Aorta (tissue), 5 donors: ENCODE results near the gene COL19A1. TPM values are rescaled to one million over a fixed set of nuclear protein-coding genes. Genes with fewer than 3 reads are reported as not detected.

Experiments used
- ATAC-seq: fragments of 200-7000 bp; cut with Tn5 transposase; one replicate; pipeline ENCODE4 v1.9.1; 2022; ENCODE audit warnings: moderate library complexity; ENCODE audit not compliant: low FRiP score
- DNase-seq, 2 donors: peaks; one replicate each; pipeline ENCODE4 v3.0.0-alpha.2; 2020
- H3K27ac ChIP-seq, 2 donors: one replicate each; pipeline ENCODE4 v1.5.1; 2013; ENCODE audit warnings: low read length in 2 of 2, mild to moderate bottlenecking in 2 of 2, moderate library complexity in 2 of 2, control low read depth in 1 of 2, inconsistent platforms in 1 of 2, low read depth in 1 of 2
- H3K27me3 ChIP-seq, 2 donors: one replicate each; pipeline ENCODE4 v1.6.1; 2013; ENCODE audit warnings: control low read depth in 1 of 2, low read length in 1 of 2, mild to moderate bottlenecking in 1 of 2, moderate library complexity in 1 of 2; ENCODE audit not compliant: insufficient read depth in 2 of 2, control insufficient read depth in 1 of 2
- H3K36me3 ChIP-seq, 2 donors: one replicate each; pipeline ENCODE4 v1.6.1; 2013; ENCODE audit warnings: control low read depth in 1 of 2, low read length in 1 of 2, mild to moderate bottlenecking in 1 of 2; ENCODE audit not compliant: insufficient read depth in 2 of 2, control insufficient read depth in 1 of 2
- H3K4me1 ChIP-seq, 2 donors: one replicate each; pipeline ENCODE4 v1.6.1; 2013; ENCODE audit warnings: low read length in 2 of 2, control low read depth in 1 of 2, mild to moderate bottlenecking in 1 of 2, moderate library complexity in 1 of 2; ENCODE audit not compliant: insufficient read depth in 2 of 2, control insufficient read depth in 1 of 2
- H3K4me3 ChIP-seq, 2 donors: one replicate each; pipeline ENCODE4 v1.5.1; 2013; ENCODE audit warnings: low read length in 2 of 2, control low read depth in 1 of 2, mild to moderate bottlenecking in 1 of 2
- H3K9me3 ChIP-seq: one replicate; pipeline ENCODE4 v1.6.1; 2013; ENCODE audit warnings: mild to moderate bottlenecking, low read length; ENCODE audit not compliant: control insufficient read depth
- WGBS, 2 donors: extraction: QIAGEN DNeasy Blood & Tissue Kit; methylation state at CpG; one replicate each; pipeline ENCODE4 v1.1.7; 2013; 5-methylcytosine and 5-hydroxymethylcytosine counted together
- intact Hi-C, 2 donors: fragments of 100-400 bp; cut with DNase I; formaldehyde crosslinking; loops; one replicate each; pipeline versions ENCODE4 v1.14.2 to v1.15.0; 2022
- polyA plus RNA-seq, 2 donors: library from polyadenylated mRNA; stranded (reverse); fragments of 200-250 nt; gene quantifications; one replicate each; pipeline ENCODE4 v1.2.3, GENCODE V29; 2013
- total RNA-seq, 2 donors: library from RNA; stranded (reverse); fragmentation: NEBNext Ultra II Directional; extraction: Animal tissue kit (Norgen Biotek cat#: 25700); gene quantifications; one replicate each; pipeline ENCODE4 v1.2.1, GENCODE V29; 2021
- donor health status: healthy with polysubstance abuse.
- donor health status: Bipolar disorder and iron deficiency.
- donor health status: DM: no; HTN: no; CAD: no.
- donor health status: DM: no; HTN: no; CAD: no.
- donor health status: DM: yes; HTN: yes; CAD: no.

Gene COL19A1
- total and polyA plus RNA-seq, 4 donors = 0.42 to 1.8 TPM; not detected in 2

DNA sequence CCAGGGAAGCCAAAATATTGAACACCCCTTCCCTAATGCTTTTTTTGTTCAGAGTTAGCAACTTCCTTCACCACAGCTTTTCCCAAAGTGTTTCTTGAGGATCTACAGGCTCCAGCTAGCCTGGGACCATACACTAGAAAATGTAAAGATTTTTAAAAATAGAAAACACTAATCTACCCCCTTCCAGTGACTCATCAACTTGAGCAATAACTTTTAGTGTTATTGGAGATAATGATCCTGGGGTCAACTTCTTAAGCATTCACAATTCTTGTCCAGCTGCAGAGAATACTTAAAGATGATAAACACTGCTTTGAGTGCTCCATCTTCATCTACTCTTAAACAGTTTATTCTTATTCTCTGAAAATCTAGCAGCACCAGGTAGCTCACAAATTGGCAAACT, 304.9 kb downstream of the COL19A1 start:
- no peak overlapping the region for H3K4me3 ChIP-seq
- no peaks in the 10 kb centered on the region for H3K27me3 ChIP-seq
- DNase-seq (no peak), ATAC-seq (no peak)
- intact Hi-C loops = no loop called here
- H3K27ac ChIP-seq = no peak overlapping the region
- H3K36me3 ChIP-seq = no peaks in the 10 kb centered on the region
- H3K4me1 ChIP-seq = no peaks in the 10 kb centered on the region
- no peaks in the 10 kb centered on the region for H3K9me3 ChIP-seq

DNA sequence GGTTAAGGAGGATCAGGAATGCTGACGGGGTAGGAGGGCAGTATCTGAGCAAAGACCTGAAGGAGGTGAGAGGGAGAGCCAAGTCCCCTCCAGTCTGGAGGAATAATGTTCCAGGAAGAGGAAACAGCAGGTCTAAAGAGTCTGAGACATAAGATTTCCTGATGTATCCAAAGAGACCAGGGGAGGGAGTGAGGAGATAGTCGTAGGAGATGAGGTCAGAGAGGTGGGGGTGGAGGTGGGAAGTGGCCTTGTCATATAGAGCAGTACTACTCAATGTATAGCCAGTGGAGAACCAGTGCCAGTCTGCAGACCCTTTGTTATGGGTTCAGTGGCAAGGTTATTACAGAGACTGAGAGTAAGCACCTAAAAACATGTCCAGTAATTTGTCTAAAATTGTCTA, 305.9 kb downstream of the COL19A1 start:
- Histone ChIP-seq H3K4me1 (no peaks in the 10 kb centered on the region), H3K9me3 (no peaks in the 10 kb centered on the region), H3K36me3 (no peaks in the 10 kb centered on the region), H3K4me3 (no peak overlapping the region), H3K27me3 (no peaks in the 10 kb centered on the region), H3K27ac (no peak overlapping the region)
- WGBS, 2 donors = 55 to 63% methylated on average over 2 of the region's 2 CpGs
- DNase-seq = no peak
- intact Hi-C loops = no loop called here
- no peak for ATAC-seq

DNA sequence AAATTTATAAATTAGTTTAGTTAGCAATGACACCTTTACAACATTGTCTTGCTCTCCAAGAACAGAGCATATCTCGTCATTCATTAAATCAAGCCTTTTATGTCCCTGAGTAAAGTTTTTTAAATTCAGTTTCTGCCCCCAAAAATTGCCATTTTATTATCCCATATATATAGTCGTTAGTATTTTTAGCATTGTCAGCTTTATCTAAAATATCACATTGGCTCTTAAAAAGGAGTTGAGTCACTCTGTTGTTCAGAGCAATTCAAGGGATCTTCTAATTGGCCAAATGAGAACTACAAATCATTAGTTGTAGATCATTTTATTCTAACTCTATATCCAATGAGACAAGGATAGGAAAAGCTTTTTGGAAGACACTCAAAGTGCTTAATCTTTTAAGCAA, 309.4 kb downstream of the COL19A1 start:
- Histone ChIP-seq H3K4me3 (no peak overlapping the region), H3K9me3 (no peaks in the 10 kb centered on the region), H3K27ac (no peak overlapping the region), H3K27me3 (no peaks in the 10 kb centered on the region), H3K36me3 (no peaks in the 10 kb centered on the region), H3K4me1 (no peaks in the 10 kb centered on the region)
- 72 to 77% methylated on average over 2 of the region's 2 CpGs for WGBS, 2 donors
- DNase-seq (no peak), ATAC-seq (no peak)
- intact Hi-C loops = no loop called here

DNA sequence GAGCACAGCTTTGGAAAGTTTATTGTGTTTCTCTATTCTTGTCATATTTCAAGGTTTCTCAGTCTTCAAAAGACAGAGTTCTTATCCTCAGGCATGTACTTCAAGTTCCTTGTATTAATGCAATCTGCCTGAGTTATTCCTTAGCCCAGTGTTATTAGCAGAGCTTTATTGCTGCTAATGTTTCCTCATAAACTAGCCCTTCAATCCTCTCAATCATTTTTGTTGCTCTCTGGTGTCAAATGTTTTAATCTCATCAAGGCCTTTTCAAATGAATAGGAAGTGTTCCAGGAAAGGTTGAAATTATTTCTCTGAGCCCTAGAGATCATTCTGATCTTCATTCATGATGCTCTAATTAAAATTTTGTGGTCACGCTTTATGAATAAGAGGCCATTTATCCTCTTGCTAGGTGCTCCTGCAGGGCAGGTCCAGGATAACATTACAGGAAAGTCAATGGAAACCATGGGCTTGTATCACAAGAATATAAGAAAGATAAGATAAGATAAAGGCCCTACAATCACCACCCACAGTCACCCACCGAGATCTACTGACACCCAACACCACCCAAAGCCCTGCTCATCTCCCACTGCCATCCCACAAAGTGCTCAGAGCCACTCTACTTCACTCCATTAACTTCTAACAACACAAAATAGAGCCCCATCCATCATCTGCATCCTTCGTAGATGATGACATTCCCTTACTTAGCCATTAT, 310.6 kb downstream of the COL19A1 start:
- H3K27ac ChIP-seq = no peak overlapping the region
- ATAC-seq = no peak
- 71 to 75% methylated on average over 3 of the region's 3 CpGs for WGBS, 2 donors
- no peak for DNase-seq
- H3K4me1 ChIP-seq = no peaks in the 10 kb centered on the region
- H3K36me3 ChIP-seq = no peaks in the 10 kb centered on the region
- no peaks in the 10 kb centered on the region for H3K9me3 ChIP-seq
- H3K27me3 ChIP-seq = peaks cover 0 to 1% of the 10 kb centered on the region in 2 donors
- no peak overlapping the region for H3K4me3 ChIP-seq
- intact Hi-C loops = no loop called here

DNA sequence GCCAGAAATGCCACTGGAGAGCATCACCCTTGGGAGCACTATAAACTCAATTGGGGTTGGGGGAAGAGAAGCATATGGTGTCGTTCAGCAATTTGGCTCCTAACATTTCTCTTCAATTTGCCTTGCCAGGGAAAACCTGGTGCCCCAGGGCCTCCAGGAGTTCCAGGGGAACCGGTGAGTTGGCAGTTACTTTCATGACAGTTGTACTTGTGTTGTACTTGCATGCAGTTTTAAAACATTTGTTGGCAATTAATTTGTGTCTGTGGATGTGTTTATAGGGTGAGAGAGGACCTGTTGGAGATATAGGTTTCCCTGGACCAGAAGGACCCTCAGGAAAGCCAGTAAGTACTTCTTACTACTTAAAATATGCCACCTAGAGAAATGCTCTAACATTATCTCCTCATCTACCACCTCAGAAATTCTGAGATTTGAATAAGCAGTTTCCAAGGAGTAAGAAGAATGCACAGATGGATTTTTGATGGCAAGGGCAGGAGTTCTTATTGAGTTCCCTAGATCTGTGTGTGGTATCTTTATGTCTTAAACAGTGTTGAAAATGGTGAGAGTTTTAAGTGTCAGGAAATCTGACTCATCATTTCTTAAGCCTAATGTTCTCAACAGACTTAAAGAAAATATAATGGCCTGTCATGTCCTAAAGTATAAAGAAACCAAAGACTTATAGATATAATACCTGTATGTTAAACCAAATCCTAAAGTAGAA, 314.0 kb downstream of the COL19A1 start:
- Histone ChIP-seq H3K27me3 (peaks cover 0 to 1% of the 10 kb centered on the region in 2 donors), H3K36me3 (no peaks in the 10 kb centered on the region), H3K27ac (no peak overlapping the region), H3K9me3 (no peaks in the 10 kb centered on the region), H3K4me1 (no peaks in the 10 kb centered on the region), H3K4me3 (no peak overlapping the region)
- 83 to 95% methylated on average over 2 of the region's 2 CpGs for WGBS, 2 donors
- ATAC-seq = no peak
- no peak for DNase-seq
- intact Hi-C loops = no loop called here

DNA sequence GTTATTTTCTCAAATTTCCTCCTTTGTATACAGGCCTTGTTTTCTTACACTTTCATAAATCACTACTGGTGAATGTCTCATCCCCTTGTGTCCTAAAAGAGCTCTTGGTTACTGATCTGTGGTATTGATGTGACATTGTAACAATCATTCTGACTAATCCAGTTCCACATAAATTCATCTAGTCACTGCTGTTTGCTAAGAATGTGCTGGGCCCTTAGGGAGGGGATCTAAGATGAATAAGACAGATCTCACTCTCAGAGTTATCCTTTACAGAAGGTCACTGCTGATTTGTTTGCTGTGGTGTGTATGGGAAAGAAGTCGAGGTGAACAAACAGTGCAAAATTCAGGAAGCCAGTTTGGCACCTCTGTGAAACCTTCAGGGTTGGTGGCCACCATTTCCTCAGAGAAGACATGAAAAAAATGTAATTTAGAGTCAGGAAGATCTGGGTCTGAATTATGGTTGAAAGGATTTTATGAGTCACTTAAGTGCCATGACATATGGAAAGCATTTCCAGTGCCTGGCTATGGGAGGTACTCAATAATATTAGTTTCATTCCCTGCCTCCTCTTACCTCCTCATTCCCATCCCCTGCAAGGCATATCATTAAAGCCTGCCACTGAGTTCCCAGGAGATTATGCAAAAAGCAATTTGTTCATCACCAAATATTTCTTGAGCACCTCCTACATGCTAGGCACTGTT, 314.7 kb downstream of the COL19A1 start:
- no peak overlapping the region for H3K4me3 ChIP-seq
- no peaks in the 10 kb centered on the region for H3K36me3 ChIP-seq
- ATAC-seq (no peak), DNase-seq (no peak)
- H3K27ac ChIP-seq = no peak overlapping the region
- intact Hi-C loops = no loop called here
- H3K27me3 ChIP-seq = peaks cover 0 to 1% of the 10 kb centered on the region in 2 donors
- H3K9me3 ChIP-seq = no peaks in the 10 kb centered on the region
- WGBS, 2 donors = 43 to 55% methylated on average over 1 of the region's 1 CpG
- no peaks in the 10 kb centered on the region for H3K4me1 ChIP-seq

DNA sequence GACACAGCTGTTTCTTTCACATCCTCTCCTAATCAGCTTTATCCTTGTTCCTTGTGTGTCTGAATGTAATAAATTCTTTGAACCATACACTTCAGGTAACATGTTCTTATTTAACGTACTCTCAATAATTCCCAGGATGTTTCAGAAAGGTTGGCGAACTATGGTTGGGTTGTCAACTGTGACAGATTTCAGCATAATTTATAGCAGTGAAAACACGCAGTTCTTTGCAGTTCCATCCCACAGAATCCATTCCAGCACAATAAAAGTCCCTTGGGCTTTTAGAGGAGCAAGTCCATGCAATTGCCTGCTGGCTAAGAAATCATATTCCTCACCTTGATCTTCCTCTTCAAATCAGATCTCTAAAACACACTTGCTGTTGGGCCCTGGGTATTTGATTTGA, 317.2 kb downstream of the COL19A1 start:
- Histone ChIP-seq H3K4me3 (no peak overlapping the region), H3K9me3 (no peaks in the 10 kb centered on the region), H3K27ac (no peak overlapping the region), H3K27me3 (peaks cover 0 to 1% of the 10 kb centered on the region in 2 donors), H3K36me3 (no peaks in the 10 kb centered on the region), H3K4me1 (no peaks in the 10 kb centered on the region)
- DNase-seq = no peak
- 36 to 44% methylated on average over 3 of the region's 3 CpGs for WGBS, 2 donors
- no peak for ATAC-seq
- intact Hi-C loops = no loop called here

DNA sequence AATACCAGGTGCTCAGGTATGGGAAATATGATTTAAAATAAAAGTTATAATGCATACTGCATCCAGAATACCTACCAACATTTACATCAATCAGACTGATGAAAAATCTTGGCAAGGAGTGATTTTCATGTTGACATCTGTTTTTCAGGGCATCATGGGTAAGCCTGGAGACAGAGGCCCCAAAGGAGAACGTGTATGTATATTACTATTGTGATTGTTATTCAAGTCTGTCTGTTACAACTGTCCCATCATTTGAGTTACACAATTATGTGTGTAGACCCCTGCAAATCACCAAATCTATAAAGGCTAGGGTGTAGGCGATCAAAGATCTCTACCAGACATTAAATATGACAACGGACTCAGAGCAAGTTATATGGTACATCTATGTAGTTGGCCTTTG, 318.4 kb downstream of the COL19A1 start:
- 79 to 83% methylated on average over 3 of the region's 3 CpGs for WGBS, 2 donors
- Histone ChIP-seq H3K9me3 (no peaks in the 10 kb centered on the region), H3K27ac (no peak overlapping the region), H3K27me3 (peaks cover 0 to 1% of the 10 kb centered on the region in 2 donors), H3K4me1 (no peaks in the 10 kb centered on the region), H3K4me3 (no peak overlapping the region), H3K36me3 (no peaks in the 10 kb centered on the region)
- ATAC-seq (no peak), DNase-seq (no peak)
- intact Hi-C loops = no loop called here
